ENCODE measurements around the gene DNAAF9. TPM values are rescaled to one million over a fixed set of nuclear protein-coding genes. Genes with fewer than 3 reads are reported as not detected.

The DNAAF9 gene
- 18.5 and 24.2 TPM in 2 replicates for total RNA-seq

DNA sequence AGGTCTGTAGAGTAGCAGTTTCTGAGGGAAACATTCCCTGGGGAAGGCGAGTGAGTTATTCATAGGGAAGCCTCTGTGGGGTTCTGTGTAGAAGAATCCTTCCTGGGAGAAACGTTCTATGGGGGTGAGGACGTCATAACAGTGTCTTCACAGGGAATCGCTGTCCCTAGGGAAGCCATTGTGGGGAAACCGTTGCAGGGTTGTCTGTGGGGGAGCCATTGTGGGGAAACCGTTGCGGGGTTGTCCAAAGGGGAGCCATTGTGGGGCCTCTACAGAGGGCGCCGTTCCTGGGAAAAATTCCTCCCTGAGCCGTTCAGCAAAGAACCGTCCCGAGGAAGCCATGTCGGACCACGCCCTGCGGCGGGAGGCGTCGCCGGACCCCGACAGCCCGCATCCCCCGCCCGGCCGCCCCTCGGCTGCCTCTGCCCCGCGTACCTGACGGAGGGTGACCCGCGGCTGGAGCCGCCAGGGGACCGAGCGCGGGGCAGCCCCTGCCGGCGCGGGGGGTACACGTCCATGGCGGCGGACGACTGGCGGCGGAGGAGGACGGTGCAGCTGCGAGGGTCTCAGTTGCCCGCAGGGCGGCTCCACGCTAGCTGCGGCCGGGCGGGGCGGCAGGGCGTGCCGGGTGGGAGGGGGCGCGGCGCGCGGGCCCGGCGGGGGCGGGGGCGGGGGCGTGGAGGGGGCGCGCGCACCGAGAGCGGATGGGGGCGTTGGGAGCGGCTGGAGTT, at the start of gene DNAAF9:
DNAAF9 (minus strand) TSS at position 630 of the 731 bp plus-strand sequence; CDS start at position 518, 112 bp downstream.

Small RNA genes lying within 50 kb of the gene (small RNA-seq; reads per million reads assigned to genes)
- gene RF00012 (not detected), gene RNU6-1019P (not detected)

Other genes starting within 250 kb of the DNAAF9 start
- gene FASTKD5, start 247.8 kb downstream of the DNAAF9 start, total RNA-seq, result 15.2 and 16.4 TPM in 2 replicates
- gene UBOX5, start 247.8 kb downstream of the DNAAF9 start, total RNA-seq, result 6.2 and 6.6 TPM in 2 replicates
- 6.8 and 8.7 TPM in 2 replicates for gene LZTS3, start 234.1 kb downstream of the DNAAF9 start, total RNA-seq
- gene DDRGK1, start 203.0 kb downstream of the DNAAF9 start, total RNA-seq, result 17.4 and 17.7 TPM in 2 replicates
- gene ITPA, start 198.2 kb downstream of the DNAAF9 start, total RNA-seq, result 20.1 and 35.9 TPM in 2 replicates
- 1.3 and 1.9 TPM in 2 replicates for gene SLC4A11, start 168.5 kb downstream of the DNAAF9 start, total RNA-seq
- 39.3 and 47.5 TPM in 2 replicates for gene ATRN, start 63.3 kb upstream of the DNAAF9 start, total RNA-seq